ENCODE measurements around the gene PTPRE. TPM values are rescaled to one million over a fixed set of nuclear protein-coding genes. Genes with fewer than 3 reads are reported as not detected.

PTPRE gene
- total and polyA plus RNA-seq, 8 donors, result 1.0 to 7.1 (median 2.1) TPM

DNA sequence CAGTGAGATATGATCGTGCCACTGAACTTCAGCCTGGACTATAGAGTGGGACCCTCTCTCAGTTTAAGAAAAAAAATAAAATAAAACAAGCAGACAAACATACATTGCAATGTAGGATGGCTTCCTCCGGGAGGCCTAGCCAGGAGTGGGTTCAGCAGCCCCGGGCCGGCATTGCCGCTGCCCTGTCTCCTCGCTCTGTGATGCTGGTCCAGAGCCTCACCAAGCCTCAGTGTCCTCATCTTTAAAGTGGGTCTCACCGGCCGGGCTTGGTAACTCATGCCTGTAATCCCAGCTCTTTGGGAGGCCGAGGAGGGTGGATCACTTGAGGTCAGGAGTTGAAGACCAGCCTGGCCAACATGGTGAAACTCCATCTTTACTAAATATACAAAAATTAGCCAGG is 71.6 kb downstream of the PTPRE start:
- FAIRE-seq (no peak), ATAC-seq (no peak), DNase-seq (no peak)
- Histone ChIP-seq H3K9me3 (no peaks in the 10 kb centered on the region), H3K36me3 (no peaks in the 10 kb centered on the region), H3K27me3 (peaks cover 0 to 8% (median 0%) of the 10 kb centered on the region in 4 donors), H3K4me3 (no peak overlapping the region), H3K4me1 (no peaks in the 10 kb centered on the region), H3K27ac (peak overlapping the region in 1 of 4 donors; percentile 10)
- intact Hi-C loops (cut with DNase I), result no loop called here
- WGBS, 2 donors, result 88 to 90% methylated on average over 9 of the region's 9 CpGs
- TF ChIP-seq, protein P1, sequence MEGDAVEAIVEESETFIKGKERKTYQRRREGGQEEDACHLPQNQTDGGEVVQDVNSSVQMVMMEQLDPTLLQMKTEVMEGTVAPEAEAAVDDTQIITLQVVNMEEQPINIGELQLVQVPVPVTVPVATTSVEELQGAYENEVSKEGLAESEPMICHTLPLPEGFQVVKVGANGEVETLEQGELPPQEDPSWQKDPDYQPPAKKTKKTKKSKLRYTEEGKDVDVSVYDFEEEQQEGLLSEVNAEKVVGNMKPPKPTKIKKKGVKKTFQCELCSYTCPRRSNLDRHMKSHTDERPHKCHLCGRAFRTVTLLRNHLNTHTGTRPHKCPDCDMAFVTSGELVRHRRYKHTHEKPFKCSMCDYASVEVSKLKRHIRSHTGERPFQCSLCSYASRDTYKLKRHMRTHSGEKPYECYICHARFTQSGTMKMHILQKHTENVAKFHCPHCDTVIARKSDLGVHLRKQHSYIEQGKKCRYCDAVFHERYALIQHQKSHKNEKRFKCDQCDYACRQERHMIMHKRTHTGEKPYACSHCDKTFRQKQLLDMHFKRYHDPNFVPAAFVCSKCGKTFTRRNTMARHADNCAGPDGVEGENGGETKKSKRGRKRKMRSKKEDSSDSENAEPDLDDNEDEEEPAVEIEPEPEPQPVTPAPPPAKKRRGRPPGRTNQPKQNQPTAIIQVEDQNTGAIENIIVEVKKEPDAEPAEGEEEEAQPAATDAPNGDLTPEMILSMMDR (IDR thresholded peaks at IDR 0.05), result no peak

DNA sequence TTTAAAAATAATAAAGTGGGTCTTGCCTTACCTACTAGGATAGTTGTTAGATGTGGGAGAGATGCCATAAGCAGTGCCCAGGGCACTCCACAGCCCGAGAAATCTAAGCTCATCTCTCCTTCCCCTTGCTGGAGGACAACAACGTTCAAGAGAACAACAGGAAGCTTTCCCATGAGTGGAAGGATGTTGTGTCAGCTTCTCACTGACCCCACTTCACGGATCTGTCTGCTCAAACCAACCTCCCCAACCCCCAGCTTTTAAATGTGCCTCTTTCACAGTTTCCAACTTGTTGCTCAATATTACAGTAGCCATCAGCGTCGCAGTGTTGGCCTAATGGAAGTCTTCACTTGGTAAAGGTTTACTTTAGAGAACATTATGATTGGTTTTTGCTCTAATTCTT is 72.1 kb downstream of the PTPRE start:
- no peaks in the 10 kb centered on the region for H3K9me3 ChIP-seq
- WGBS, 2 donors, result 63 to 68% methylated on average over 5 of the region's 5 CpGs
- H3K36me3 ChIP-seq, result no peaks in the 10 kb centered on the region
- no peak overlapping the region for H3K4me3 ChIP-seq
- intact Hi-C loops (cut with DNase I), result no loop called here
- TF ChIP-seq, protein P1 (IDR thresholded peaks at IDR 0.05), result no peak
- H3K27ac ChIP-seq, result no peak overlapping the region
- DNase-seq (no peak), ATAC-seq (peak in 1 of 4 donors; percentile 44), FAIRE-seq (no peak)
- peaks cover 0 to 8% (median 0%) of the 10 kb centered on the region in 4 donors for H3K27me3 ChIP-seq
- H3K4me1 ChIP-seq, result no peaks in the 10 kb centered on the region

DNA sequence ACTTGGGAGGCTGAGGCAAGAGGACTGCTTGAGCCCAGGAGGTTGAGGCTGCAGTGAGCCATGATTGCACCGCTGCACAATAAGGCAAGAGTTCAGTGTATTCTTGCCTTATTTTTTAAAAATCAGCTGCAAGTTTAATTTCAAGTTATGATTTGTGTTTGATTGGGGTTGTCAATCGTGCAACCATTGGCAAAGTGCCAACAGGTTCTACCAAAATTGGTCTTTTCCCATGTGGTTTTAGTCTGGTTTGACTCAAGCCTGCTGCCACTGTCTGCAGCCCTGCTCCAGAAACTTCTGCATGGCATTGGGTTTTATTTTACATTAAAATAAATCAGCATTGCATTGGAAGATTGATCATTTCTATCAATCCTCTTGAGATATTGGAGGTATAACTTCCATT is 72.7 kb downstream of the PTPRE start:
- no peak for DNase-seq
- intact Hi-C loops (cut with DNase I), result no loop called here
- Histone ChIP-seq H3K27me3 (peaks cover 0 to 8% (median 0%) of the 10 kb centered on the region in 4 donors), H3K9me3 (no peaks in the 10 kb centered on the region), H3K4me1 (no peaks in the 10 kb centered on the region), H3K36me3 (no peaks in the 10 kb centered on the region), H3K27ac (no peak overlapping the region), H3K4me3 (no peak overlapping the region)
- no peak for ATAC-seq
- FAIRE-seq, result no peak
- 89 to 90% methylated on average over 2 of the region's 2 CpGs for WGBS, 2 donors
- TF ChIP-seq, protein P1 (IDR thresholded peaks at IDR 0.05), result no peak

DNA sequence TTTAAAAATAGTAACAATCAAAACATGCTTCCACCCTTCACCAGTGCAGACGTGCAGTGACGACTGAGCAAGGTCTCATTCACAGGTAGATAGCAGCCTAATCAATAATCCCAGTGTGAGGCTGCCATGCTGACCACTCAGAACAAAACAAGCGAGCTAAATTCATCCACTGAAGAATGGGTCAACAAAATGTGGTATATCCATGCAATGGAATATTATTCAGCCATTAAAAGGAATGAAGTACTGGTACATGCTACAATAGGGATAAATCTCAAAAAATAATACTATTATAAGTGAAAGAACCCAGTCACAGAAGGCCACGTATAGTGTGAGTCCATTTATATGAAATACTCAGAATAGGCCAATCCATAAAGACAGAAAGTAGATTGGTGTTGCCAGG is 74.0 kb downstream of the PTPRE start:
- Histone ChIP-seq H3K36me3 (no peaks in the 10 kb centered on the region), H3K4me3 (no peak overlapping the region), H3K4me1 (no peaks in the 10 kb centered on the region), H3K27me3 (peaks cover 0 to 8% (median 0%) of the 10 kb centered on the region in 4 donors), H3K27ac (no peak overlapping the region), H3K9me3 (no peaks in the 10 kb centered on the region)
- no peak for DNase-seq
- ATAC-seq, result no peak
- no peak for FAIRE-seq
- 55 to 63% methylated on average over 4 of the region's 4 CpGs for WGBS, 2 donors
- TF ChIP-seq, protein P1 (IDR thresholded peaks at IDR 0.05), result no peak
- intact Hi-C loops (cut with DNase I), result no loop called here

DNA sequence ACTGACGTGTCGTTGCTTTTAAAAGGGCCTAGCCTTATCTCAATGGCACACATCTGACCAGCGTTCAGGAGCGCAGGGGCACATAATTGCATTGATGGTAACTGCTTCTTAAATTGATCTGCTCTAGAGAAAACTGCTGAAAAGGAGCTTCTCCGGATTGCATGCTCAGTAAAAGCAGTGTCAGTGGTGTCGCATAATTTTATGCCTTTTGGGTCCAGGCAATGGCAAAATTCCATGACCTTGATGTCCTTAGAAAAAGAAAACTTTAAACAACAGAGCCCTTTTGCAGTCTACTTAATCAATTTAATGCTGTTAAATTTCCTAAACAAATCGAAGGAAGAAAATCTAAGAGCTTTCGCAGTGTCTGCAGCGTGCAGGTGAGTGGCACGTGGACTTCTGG is 75.7 kb downstream of the PTPRE start:
- Histone ChIP-seq H3K27me3 (peaks cover 0 to 8% (median 0%) of the 10 kb centered on the region in 4 donors), H3K27ac (no peak overlapping the region), H3K9me3 (no peaks in the 10 kb centered on the region), H3K4me3 (no peak overlapping the region), H3K4me1 (no peaks in the 10 kb centered on the region), H3K36me3 (no peaks in the 10 kb centered on the region)
- 59 to 68% methylated on average over 10 of the region's 10 CpGs for WGBS, 2 donors
- ATAC-seq, result no peak
- no peak for FAIRE-seq
- DNase-seq, result no peak
- intact Hi-C loops (cut with DNase I), result no loop called here
- TF ChIP-seq, protein P1 (IDR thresholded peaks at IDR 0.05), result no peak

Data from pancreas (tissue), 10 donors.